C1 segment of cervical spinal cord (tissue), 14 donors: ENCODE measurements around the gene CDV3.

Experiments
- DNase-seq, 14 donors: peaks; one replicate each; lab custom pipeline; 2025; lab: John Stamatoyannopoulos, UW

CDV3 gene

GRCh38 chr3:133568294-133569014, 5.0 kb upstream of the CDV3 start:
- DNase-seq = no peak

GRCh38 chr3:133570139-133570936, 3.1 kb upstream of the CDV3 start:
- no peak for DNase-seq

- no peak for DNase-seq
These were observed 2.6 kb upstream of the CDV3 start for GRCh38 chr3:133570937-133571320.

- DNase-seq = no peak
These were observed 1.1 kb upstream of the CDV3 start for GRCh38 chr3:133572158-133573053.

GRCh38 chr3:133573054-133573628, 345 bp upstream of the CDV3 start:
- DNase-seq = no peak

- DNase-seq = no peak
These were observed 885 bp downstream of the CDV3 start for GRCh38 chr3:133574260-133574881.

GRCh38 chr3:133575086-133575485, 1.6 kb downstream of the CDV3 start:
- no peak for DNase-seq

- DNase-seq = no peak
These were observed 2.7 kb downstream of the CDV3 start for GRCh38 chr3:133576169-133576568.

- DNase-seq = no peak
These were observed 5.2 kb downstream of the CDV3 start for GRCh38 chr3:133578548-133579191.

GRCh38 chr3:133583396-133583795, 9.9 kb downstream of the CDV3 start:
- no peak for DNase-seq

GRCh38 chr3:133588035-133588434, 14.5 kb downstream of the CDV3 start:
- DNase-seq = no peak

- no peak for DNase-seq
These were observed 15.4 kb downstream of the CDV3 start for GRCh38 chr3:133588784-133589465.

- no peak for DNase-seq
These were observed 16.0 kb downstream of the CDV3 start for GRCh38 chr3:133589503-133589902.

GRCh38 chr3:133591271-133591742, 17.8 kb downstream of the CDV3 start:
- no peak for DNase-seq

- DNase-seq = no peak
These were observed 19.4 kb downstream of the CDV3 start for GRCh38 chr3:133592843-133593242.

GRCh38 chr3:133593243-133593642, 19.8 kb downstream of the CDV3 start:
- DNase-seq = no peak

- DNase-seq = no peak
These were observed 21.9 kb downstream of the CDV3 start for GRCh38 chr3:133595341-133595740.

- no peak for DNase-seq
These were observed 24.9 kb downstream of the CDV3 start for GRCh38 chr3:133598405-133598804.

GRCh38 chr3:133599280-133599679, 25.8 kb downstream of the CDV3 start:
- DNase-seq = no peak

- no peak for DNase-seq
These were observed 27.1 kb downstream of the CDV3 start for GRCh38 chr3:133600572-133601081.
